BLaER1 (cell line): ENCODE results near the gene TIMM23.
"Not testable (repeated sequence)": the region's sequence is repeated elsewhere in the genome, so short reads cannot be mapped to it uniquely, and the experiment has no call there.

Experiments
- H3K27ac ChIP-seq: shearing (Covaris generic); formaldehyde crosslinking; 2 replicates; pipeline ENCODE4 v1.8.1; 2022
- H3K27me3 ChIP-seq: shearing (Covaris generic); formaldehyde crosslinking; 2 replicates; pipeline ENCODE4 v1.8.1; 2022
- H3K36me3 ChIP-seq: shearing (Covaris generic); formaldehyde crosslinking; 2 replicates; pipeline ENCODE4 v1.8.1; 2022
- H3K4me1 ChIP-seq: shearing (Covaris generic); formaldehyde crosslinking; 2 replicates; pipeline ENCODE4 v1.8.1; 2022
- H3K4me2 ChIP-seq: shearing (Covaris generic); formaldehyde crosslinking; 2 replicates; pipeline ENCODE4 v1.8.1; 2022
- H3K4me3 ChIP-seq: shearing (Covaris generic); formaldehyde crosslinking; 2 replicates; pipeline ENCODE4 v1.8.1; 2022
- H3K9ac ChIP-seq: shearing (Covaris generic); formaldehyde crosslinking; 2 replicates; pipeline ENCODE4 v1.8.1; 2022
- H3K9me3 ChIP-seq: shearing (Covaris generic); formaldehyde crosslinking; 2 replicates; pipeline ENCODE4 v1.8.1; 2022
- H4K20me1 ChIP-seq: shearing (Covaris generic); formaldehyde crosslinking; 2 replicates; pipeline ENCODE4 v1.8.1; 2022
- Cebpa-rat ChIP-seq: shearing (Covaris generic); IDR thresholded peaks from 2 replicates; pipeline ENCODE4 v1.8.1; 2022

The TIMM23 gene

DNA sequence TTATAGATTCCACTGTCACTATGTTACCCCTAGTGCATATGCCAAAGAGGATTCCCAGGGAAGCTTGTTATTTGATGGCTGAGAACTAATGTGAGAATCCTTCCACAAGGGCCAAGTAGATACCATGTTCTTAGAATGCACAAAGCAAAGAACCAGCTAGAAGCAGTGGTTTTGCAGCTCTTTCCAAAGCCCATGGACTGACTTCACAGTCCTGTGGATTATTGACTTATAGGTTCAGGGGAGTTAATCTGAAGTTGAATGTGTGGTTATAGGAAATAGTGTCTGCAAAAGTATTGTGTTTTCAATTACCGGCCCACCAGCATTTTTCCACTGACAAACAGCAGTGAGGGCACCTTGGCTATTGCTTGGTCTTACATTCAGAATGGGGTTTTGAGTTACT lies 28.2 kb downstream of the TIMM23 start:
- no peak for TF ChIP-seq Cebpa-rat
- H3K27ac ChIP-seq = no peak overlapping the region
- H3K9me3 ChIP-seq = peaks cover 20% of the 10 kb centered on the region
- H3K27me3 ChIP-seq = no peaks in the 10 kb centered on the region
- no peak overlapping the region for H3K4me3 ChIP-seq
- H3K9ac ChIP-seq = no peak overlapping the region
- peaks cover 43% of the 10 kb centered on the region for H4K20me1 ChIP-seq
- H3K4me2 ChIP-seq = no peak overlapping the region
- peaks cover 90% of the 10 kb centered on the region for H3K36me3 ChIP-seq
- no peaks in the 10 kb centered on the region for H3K4me1 ChIP-seq

DNA sequence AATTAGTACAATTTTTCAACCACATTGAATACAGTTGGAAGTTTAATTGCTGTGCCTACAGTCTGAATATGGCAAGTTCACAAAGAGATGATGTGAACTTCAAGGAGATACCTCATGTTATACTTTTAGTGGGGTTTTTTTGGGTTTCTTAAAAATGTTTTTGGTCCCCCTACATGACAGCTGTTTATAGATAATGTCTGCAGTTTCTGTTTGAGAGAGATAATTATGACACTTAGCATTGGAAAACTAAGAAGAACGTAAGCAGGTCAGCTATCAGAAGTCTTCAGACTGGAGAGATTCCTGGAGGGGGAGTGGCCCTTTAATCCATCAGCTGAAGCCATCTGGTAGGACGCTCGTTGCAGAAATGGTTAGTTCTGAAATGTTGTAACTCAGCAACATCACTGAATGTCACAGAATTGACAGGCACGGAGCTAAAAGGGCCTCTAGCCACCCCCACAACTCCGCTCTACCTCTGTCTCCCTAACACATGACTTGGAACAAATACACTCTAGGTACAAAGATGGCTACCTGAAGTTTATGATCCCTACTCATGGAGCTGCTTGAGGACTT lies 29.0 kb downstream of the TIMM23 start:
- H3K9me3 ChIP-seq = peaks cover 20% of the 10 kb centered on the region
- TF ChIP-seq Cebpa-rat = no peak
- no peak overlapping the region for H3K4me3 ChIP-seq
- H3K4me2 ChIP-seq = no peak overlapping the region
- no peak overlapping the region for H3K27ac ChIP-seq
- no peaks in the 10 kb centered on the region for H3K27me3 ChIP-seq
- no peaks in the 10 kb centered on the region for H3K4me1 ChIP-seq
- H3K36me3 ChIP-seq = peaks cover 95% of the 10 kb centered on the region
- no peak overlapping the region for H3K9ac ChIP-seq
- H4K20me1 ChIP-seq = peaks cover 46% of the 10 kb centered on the region

DNA sequence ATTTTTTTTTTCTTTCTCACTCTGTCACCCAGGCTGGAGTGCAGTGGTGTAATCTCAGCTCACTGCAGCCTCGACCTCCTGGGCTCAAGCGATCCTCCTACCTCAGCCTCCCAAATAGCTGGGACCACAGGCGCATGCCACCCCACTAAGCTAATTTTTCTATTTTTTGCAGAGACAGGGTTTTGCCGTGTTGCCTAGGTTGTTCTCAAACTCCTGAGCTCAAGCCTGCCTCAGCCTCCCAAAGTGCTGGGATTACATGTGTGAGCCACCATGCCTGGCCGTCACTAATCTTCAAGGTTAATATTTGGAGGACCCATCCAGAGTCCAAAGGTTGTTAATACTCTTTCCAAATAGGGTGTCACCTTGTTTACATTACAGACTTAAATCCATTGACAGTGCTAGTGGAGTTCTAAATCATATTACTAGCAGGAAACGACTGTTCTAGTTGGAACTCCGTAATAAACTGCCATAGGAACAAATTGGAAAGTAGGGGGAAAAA lies 29.9 kb downstream of the TIMM23 start:
- not testable (repeated sequence) for H3K4me1 ChIP-seq, H3K4me2 ChIP-seq, H3K27me3 ChIP-seq, H3K27ac ChIP-seq, H3K9ac ChIP-seq, H3K4me3 ChIP-seq
- H4K20me1 ChIP-seq = peaks cover 46% of the 10 kb centered on the region
- peaks cover 97% of the 10 kb centered on the region for H3K36me3 ChIP-seq
- H3K9me3 ChIP-seq = peaks cover 20% of the 10 kb centered on the region

DNA sequence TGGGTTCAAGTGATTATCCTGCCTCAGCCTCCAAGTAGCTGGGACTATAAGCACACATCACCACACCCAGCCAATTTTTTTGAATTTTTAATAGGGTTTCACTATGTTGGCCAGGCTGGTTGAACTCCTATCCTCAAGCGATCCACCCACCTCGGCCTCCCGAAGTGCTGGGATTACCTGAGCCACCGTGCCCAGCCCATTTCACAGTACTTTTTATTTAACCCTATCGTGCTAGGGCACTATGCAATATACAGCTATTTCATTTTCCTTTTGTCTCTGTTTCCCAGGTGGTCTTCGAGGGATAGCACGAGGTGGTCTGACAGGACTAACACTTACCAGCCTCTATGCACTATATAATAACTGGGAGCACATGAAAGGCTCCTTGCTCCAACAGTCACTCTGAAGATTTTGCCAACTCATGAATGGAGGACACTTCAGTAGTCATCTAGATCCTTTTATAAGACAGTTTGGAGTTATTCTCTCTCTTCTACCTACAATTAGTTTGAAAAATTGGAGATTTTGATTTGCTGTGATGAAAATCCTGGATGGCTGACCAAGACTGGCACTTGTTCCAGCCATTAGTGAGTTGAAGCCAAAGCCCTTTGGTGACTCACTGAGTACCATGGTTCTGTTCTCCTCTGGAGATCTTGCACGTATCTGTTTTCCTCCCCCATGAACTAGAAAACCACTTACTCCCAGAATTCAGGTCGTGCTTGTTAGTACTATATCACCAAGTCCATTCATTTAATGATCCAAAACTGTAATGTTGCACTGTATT lies 30.8 kb downstream of the TIMM23 start:
- H3K36me3 ChIP-seq = peaks cover 97% of the 10 kb centered on the region
- H4K20me1 ChIP-seq = peaks cover 53% of the 10 kb centered on the region

DNA sequence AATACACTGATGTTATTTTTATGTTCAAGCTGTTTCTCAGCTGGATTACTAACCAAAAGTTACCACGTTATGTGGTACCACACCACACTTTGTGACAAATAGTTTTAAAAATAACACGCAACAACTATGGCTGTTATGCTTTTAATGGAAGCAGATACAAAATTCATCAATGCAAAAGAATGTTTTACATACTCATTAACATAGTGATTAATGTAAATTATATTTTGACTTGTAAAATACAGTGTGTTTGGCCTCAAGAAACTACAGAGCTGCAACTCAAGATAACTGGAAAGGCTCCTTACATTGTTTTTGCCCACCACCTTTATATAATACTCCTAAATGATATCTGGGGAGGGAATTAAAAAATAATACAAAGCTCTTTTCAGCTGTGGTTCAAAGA lies 32.7 kb downstream of the TIMM23 start:
- Histone ChIP-seq H3K36me3 (peaks cover 97% of the 10 kb centered on the region), H3K27me3 (no peaks in the 10 kb centered on the region), H3K9ac (no peak overlapping the region), H4K20me1 (peaks cover 58% of the 10 kb centered on the region), H3K4me3 (no peak overlapping the region), H3K9me3 (peaks cover 9% of the 10 kb centered on the region), H3K4me1 (no peaks in the 10 kb centered on the region; the same call in 1 of the 2 replicates), H3K4me2 (no peak overlapping the region), H3K27ac (no peak overlapping the region)
- no peak for TF ChIP-seq Cebpa-rat

More for the DNA sequence above, 30.8 kb downstream of the TIMM23 start:
- Histone ChIP-seq H3K9me3 (peaks cover 24% of the 10 kb centered on the region), H3K27me3 (no peaks in the 10 kb centered on the region), H3K4me1 (no peaks in the 10 kb centered on the region; the same call in 1 of the 2 replicates), H3K27ac (no peak overlapping the region), H3K4me3 (no peak overlapping the region), H3K9ac (no peak overlapping the region), H3K4me2 (no peak overlapping the region)
- TF ChIP-seq Cebpa-rat = no peak

DNA sequence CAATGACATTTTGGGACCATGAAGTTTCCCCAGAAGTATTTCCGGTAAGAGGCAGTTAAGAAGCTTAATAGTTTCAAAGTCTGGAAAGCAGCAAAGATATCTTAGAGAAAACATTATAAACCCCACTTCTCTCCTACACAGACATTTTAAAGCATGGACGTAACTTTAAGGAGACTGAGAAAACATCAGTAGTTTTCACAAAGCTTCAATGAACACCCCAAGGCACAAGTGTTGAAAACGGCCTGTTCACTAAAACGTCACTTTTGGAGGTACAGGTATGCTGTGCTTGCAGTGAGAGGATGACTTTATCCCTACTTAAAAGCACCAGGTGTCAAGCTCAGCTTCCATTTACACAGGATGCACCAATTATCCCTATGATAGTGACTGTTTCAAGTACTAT lies 33.1 kb downstream of the TIMM23 start:
- Histone ChIP-seq H3K27me3 (no peaks in the 10 kb centered on the region), H3K9ac (no peak overlapping the region), H3K36me3 (peaks cover 97% of the 10 kb centered on the region), H3K9me3 (peaks cover 9% of the 10 kb centered on the region), H3K4me1 (no peaks in the 10 kb centered on the region; the same call in 1 of the 2 replicates), H3K4me3 (no peak overlapping the region), H3K4me2 (no peak overlapping the region), H4K20me1 (peaks cover 60% of the 10 kb centered on the region), H3K27ac (no peak overlapping the region)
- no peak for TF ChIP-seq Cebpa-rat

DNA sequence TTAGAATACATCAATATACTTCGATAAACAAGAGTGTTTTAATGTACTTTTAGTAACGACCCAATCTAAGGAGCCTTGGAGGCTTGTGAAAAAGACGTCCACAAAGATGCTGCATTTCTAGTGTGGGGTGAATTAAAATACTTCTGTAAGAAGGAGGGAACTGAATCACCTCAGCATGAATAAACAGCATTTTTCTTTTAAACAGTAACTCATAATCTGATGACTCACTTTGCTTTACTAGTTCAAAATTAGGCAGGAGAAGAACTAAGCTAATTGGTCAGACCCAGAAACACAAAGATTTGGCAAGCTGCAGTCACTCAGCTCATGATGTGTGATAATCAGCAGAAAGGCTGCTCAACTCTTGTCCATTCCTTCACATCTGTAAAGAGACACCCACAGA lies 33.9 kb downstream of the TIMM23 start:
- Histone ChIP-seq H3K4me1 (no peaks in the 10 kb centered on the region; the same call in 1 of the 2 replicates), H4K20me1 (peaks cover 54% of the 10 kb centered on the region), H3K4me3 (no peak overlapping the region), H3K9ac (no peak overlapping the region), H3K27ac (no peak overlapping the region), H3K4me2 (no peak overlapping the region), H3K9me3 (peaks cover 9% of the 10 kb centered on the region), H3K27me3 (no peaks in the 10 kb centered on the region), H3K36me3 (peaks cover 99% of the 10 kb centered on the region)
- TF ChIP-seq Cebpa-rat = no peak

DNA sequence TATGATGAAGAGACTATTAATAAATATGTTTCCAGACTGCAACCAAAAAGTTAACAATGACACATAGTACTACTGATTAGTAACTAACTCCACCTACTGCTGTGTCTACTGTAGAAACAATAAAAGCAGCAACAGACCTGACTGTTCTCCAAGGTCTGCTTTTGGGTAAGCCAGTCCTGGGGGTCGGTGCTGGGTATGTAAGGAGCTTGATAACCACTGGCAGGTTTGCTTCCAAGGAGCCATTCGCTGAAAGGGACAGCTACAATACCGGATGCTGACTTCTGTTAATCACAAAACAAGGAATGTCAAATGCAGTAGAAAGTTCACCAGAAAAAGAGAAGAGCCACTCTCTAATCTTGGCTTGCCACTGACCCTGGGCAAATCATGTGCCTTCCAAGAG lies 40.5 kb downstream of the TIMM23 start:
- no peaks in the 10 kb centered on the region for H3K27me3 ChIP-seq
- no peak overlapping the region for H3K4me2 ChIP-seq
- peaks cover 6% of the 10 kb centered on the region for H3K9me3 ChIP-seq
- peaks cover 55% of the 10 kb centered on the region for H4K20me1 ChIP-seq
- no peak overlapping the region for H3K4me3 ChIP-seq
- no peak overlapping the region for H3K27ac ChIP-seq
- no peak for TF ChIP-seq Cebpa-rat
- H3K4me1 ChIP-seq = no peaks in the 10 kb centered on the region; the same call in 1 of the 2 replicates
- peaks cover 92% of the 10 kb centered on the region for H3K36me3 ChIP-seq
- no peak overlapping the region for H3K9ac ChIP-seq

DNA sequence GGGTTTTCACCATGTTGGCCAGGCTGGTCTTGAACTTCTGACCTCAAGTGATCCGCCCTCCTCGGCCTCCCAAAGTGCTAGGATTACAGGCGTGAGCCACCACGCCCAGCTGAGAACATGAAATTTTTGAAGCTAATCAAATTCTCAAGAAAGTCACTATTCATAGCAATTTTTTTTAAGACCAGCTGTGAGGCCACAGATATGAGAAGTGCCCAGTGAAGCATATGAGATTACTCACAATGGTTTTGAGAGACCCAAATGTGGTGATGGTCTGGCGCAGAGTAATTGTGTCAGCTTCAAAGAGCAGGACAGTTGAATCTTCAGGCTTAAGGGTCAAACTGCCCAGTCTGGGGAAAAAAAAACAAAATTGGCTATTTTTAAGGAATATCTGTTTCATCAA lies 41.9 kb downstream of the TIMM23 start:
- Histone ChIP-seq H3K4me1 (peaks cover 9% of the 10 kb centered on the region), H3K4me2 (no peak overlapping the region), H3K4me3 (no peak overlapping the region), H3K9ac (no peak overlapping the region), H3K27ac (no peak overlapping the region), H3K27me3 (no peaks in the 10 kb centered on the region), H3K9me3 (no peaks in the 10 kb centered on the region), H3K36me3 (peaks cover 78% of the 10 kb centered on the region), H4K20me1 (peaks cover 67% of the 10 kb centered on the region)
- no peak for TF ChIP-seq Cebpa-rat

DNA sequence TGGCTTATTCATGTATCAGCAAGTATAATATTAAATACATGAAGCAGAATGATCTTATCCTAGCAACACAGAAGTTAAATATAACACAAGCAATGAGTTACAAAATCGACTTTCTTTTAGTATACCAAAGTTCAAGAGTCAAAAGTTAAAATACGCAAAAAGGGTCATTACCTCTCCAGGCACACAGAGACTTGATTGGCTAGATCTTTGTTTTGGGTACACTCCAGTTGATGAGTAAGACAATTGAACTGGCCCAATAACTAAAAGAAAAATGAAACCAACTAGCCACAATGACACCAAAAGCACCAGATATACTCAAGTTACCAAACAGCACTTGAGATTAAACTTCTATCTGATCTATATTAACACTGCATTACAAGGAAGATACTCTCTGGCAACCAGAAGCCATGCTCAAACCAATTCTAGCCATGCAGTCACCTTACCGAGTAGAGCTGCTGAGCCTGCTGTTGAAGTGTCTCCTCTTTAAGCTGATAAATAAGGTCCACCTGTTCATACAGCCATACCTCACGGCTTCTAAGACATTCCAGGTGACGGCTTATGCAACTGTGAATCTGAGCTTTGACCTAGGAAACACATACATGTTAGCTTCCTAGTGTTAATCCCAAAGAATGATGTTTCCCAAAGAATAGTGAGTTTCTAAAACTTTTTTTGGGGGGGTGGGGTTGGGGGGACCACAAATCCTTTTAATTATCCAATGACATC lies 42.6 kb downstream of the TIMM23 start:
- Histone ChIP-seq H3K9me3 (no peaks in the 10 kb centered on the region), H3K4me3 (no peak overlapping the region), H3K4me2 (no peak overlapping the region), H3K27ac (no peak overlapping the region), H4K20me1 (peaks cover 68% of the 10 kb centered on the region), H3K36me3 (peaks cover 71% of the 10 kb centered on the region), H3K4me1 (peaks cover 15% of the 10 kb centered on the region), H3K27me3 (no peaks in the 10 kb centered on the region), H3K9ac (no peak overlapping the region)
- no peak for TF ChIP-seq Cebpa-rat
